Tibial artery (tissue), 4 donors: ENCODE data around the gene TMEM164.

Experiments
- DNase-seq, 2 donors: peaks; one replicate each; pipeline ENCODE4 v3.0.0-alpha.2; 2019
- H3K27ac ChIP-seq, 2 donors: fragments of 200-600 bp; sonication (generic) in 1 of 2; 1 replicate in 1 of 2; 2 replicates in 1 of 2; pipeline ENCODE4 v1.5.1; 2018 to 2019; ENCODE audit warnings: mild to moderate bottlenecking in 1 of 2
- H3K27me3 ChIP-seq, 2 donors: fragments of 200-600 bp; sonication (generic) in 1 of 2; one replicate each; pipeline versions ENCODE4 v1.5.1 to v1.6.0; 2016 to 2019
- H3K36me3 ChIP-seq, 3 donors: fragments of 200-600 bp; sonication (generic) in 2 of 3; one replicate each; pipeline ENCODE4 v1.5.1; 2016 to 2019; ENCODE audit warnings: mild to moderate bottlenecking in 2 of 3
- H3K4me1 ChIP-seq, 4 donors: fragments of 200-600 bp; sonication (generic) in 2 of 4; 1 replicate in 3 of 4; 2 replicates in 1 of 4; pipeline ENCODE4 v1.5.1; 2016 to 2019
- H3K4me3 ChIP-seq, 2 donors: fragments of 200-600 bp; sonication (generic) in 1 of 2; 1 replicate in 1 of 2; 2 replicates in 1 of 2; pipeline ENCODE4 v1.5.1; 2018 to 2019; ENCODE audit warnings: mild to moderate bottlenecking in 2 of 2
- H3K9me3 ChIP-seq, 3 donors: fragments of 200-600 bp; sonication (generic) in 1 of 3; one replicate each; pipeline ENCODE4 v1.5.1; 2016 to 2019
- CTCF ChIP-seq, 2 experiments: fragments of 200-600 bp in 1 of 2; fragments of 450-650 bp in 1 of 2; IDR thresholded peaks; one replicate each; pipeline ENCODE4 v1.5.1; 2017 to 2019; ENCODE audit warnings: antibody characterized with exemption in 2 of 2, mild to moderate bottlenecking in 1 of 2, moderate library complexity in 1 of 2
- intact Hi-C: fragments of 100-400 bp; cut with DNase I; formaldehyde crosslinking; loops from one replicate; pipeline ENCODE4 v1.15.0; 2023; ENCODE audit warnings: low total_unique reads

Gene TMEM164

GRCh38 chrX:110172215-110172614 lies 169.3 kb downstream of the TMEM164 start:
- H3K27ac ChIP-seq: no peak overlapping the region
- H3K9me3 ChIP-seq: no peaks in the 10 kb centered on the region
- no peaks in the 10 kb centered on the region for H3K27me3 ChIP-seq
- no peak for TF ChIP-seq CTCF (IDR thresholded peaks at IDR 0.05)
- H3K4me1 ChIP-seq: no peaks in the 10 kb centered on the region
- H3K4me3 ChIP-seq: no peak overlapping the region
- DNase-seq: no peak
- intact Hi-C loops: no loop called here
- H3K36me3 ChIP-seq: no peaks in the 10 kb centered on the region

GRCh38 chrX:110173192-110174175 lies 170.6 kb downstream of the TMEM164 start:
- H3K4me1 ChIP-seq: no peaks in the 10 kb centered on the region
- H3K27me3 ChIP-seq: no peaks in the 10 kb centered on the region
- no peak overlapping the region for H3K4me3 ChIP-seq
- no peaks in the 10 kb centered on the region for H3K36me3 ChIP-seq
- no peak for DNase-seq
- H3K27ac ChIP-seq: no peak overlapping the region
- no peak for TF ChIP-seq CTCF (IDR thresholded peaks at IDR 0.05)
- H3K9me3 ChIP-seq: no peaks in the 10 kb centered on the region
- intact Hi-C loops: no loop called here

GRCh38 chrX:110175146-110175545 lies 172.2 kb downstream of the TMEM164 start:
- peaks cover 0 to under 1% (median 0%) of the 10 kb centered on the region in 4 donors for H3K4me1 ChIP-seq
- no peak overlapping the region for H3K4me3 ChIP-seq
- DNase-seq: peak in 1 of 2 donors; percentile 23
- intact Hi-C loops: no loop called here
- no peaks in the 10 kb centered on the region for H3K36me3 ChIP-seq
- H3K27me3 ChIP-seq: no peaks in the 10 kb centered on the region
- no peak for TF ChIP-seq CTCF (IDR thresholded peaks at IDR 0.05)
- H3K27ac ChIP-seq: no peak overlapping the region
- H3K9me3 ChIP-seq: no peaks in the 10 kb centered on the region

DNA sequence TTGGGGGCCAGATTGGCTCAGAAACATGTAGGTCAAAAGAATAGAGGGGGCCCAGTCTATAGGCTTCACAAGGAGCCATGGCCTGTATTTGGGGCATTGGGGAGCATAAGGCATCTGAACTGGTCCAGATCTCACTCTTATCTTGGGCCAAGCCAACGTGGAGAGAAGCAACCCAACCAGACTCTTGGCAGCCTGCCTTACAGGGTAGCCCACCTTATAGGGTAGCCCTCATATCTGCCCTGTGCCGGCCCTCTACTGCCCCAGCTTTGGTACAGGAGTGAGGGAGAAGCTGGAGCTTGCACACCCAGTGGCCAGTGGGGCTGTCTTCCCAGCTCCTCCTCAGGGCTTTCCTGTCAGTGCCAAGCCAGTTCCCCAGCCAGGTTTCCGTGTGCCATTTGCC lies 172.8 kb downstream of the TMEM164 start:
- Histone ChIP-seq H3K4me1 (peaks cover 0 to 6% (median 2%) of the 10 kb centered on the region in 4 donors), H3K9me3 (no peaks in the 10 kb centered on the region), H3K27ac (no peak overlapping the region), H3K36me3 (no peaks in the 10 kb centered on the region), H3K4me3 (no peak overlapping the region), H3K27me3 (no peaks in the 10 kb centered on the region)
- DNase-seq: no peak
- intact Hi-C loops: no loop called here
- no peak for TF ChIP-seq CTCF (IDR thresholded peaks at IDR 0.05)

GRCh38 chrX:110178179-110178865 lies 175.4 kb downstream of the TMEM164 start:
- no peak for TF ChIP-seq CTCF (IDR thresholded peaks at IDR 0.05)
- Histone ChIP-seq H3K27ac (no peak overlapping the region), H3K9me3 (no peaks in the 10 kb centered on the region), H3K4me1 (peaks cover 0 to 11% (median 2%) of the 10 kb centered on the region in 4 donors), H3K27me3 (no peaks in the 10 kb centered on the region), H3K36me3 (no peaks in the 10 kb centered on the region), H3K4me3 (no peak overlapping the region)
- DNase-seq: no peak
- intact Hi-C loops: no loop called here
